DMS53 treated with DMSO at 0.1 percent for 48 hours (cell line): ENCODE data around the gene STRIT1.

ENCODE experiments used
- DNase-seq: peaks from one replicate; lab custom pipeline; 2025; ENCODE audit not compliant: unreplicated experiment; lab: John Stamatoyannopoulos, UW

Gene STRIT1

GRCh38 chr3:155293516-155293915 is at the start of gene STRIT1:
TSS of gene STRIT1 (minus strand) at chr3:155293683.
- no peak for DNase-seq

- no peak for DNase-seq
Observed at GRCh38 chr3:155342344-155342743, 48.9 kb upstream of the STRIT1 start.

DNA sequence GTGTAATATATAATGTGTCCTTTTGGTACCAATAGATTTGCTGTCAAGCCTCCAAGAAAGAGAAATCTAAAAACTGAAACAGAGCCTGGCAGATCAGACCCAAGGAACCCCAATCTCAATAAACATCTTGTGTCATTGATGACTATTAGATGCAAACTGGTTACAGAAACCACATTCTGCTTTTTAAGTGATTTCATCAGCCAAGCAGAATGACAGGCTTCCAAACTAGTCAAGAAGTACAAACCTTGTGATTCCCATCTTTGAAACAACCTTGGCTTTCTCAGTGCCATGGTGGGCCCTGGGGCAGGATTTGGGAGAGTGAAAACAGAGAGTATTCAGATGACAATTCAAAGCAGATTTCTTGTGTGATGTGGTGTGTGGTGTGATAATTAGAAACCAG is 45.6 kb upstream of the STRIT1 start:
- DNase-seq = no peak

GRCh38 chr3:155335724-155336354 is 42.4 kb upstream of the STRIT1 start:
- no peak for DNase-seq

DNA sequence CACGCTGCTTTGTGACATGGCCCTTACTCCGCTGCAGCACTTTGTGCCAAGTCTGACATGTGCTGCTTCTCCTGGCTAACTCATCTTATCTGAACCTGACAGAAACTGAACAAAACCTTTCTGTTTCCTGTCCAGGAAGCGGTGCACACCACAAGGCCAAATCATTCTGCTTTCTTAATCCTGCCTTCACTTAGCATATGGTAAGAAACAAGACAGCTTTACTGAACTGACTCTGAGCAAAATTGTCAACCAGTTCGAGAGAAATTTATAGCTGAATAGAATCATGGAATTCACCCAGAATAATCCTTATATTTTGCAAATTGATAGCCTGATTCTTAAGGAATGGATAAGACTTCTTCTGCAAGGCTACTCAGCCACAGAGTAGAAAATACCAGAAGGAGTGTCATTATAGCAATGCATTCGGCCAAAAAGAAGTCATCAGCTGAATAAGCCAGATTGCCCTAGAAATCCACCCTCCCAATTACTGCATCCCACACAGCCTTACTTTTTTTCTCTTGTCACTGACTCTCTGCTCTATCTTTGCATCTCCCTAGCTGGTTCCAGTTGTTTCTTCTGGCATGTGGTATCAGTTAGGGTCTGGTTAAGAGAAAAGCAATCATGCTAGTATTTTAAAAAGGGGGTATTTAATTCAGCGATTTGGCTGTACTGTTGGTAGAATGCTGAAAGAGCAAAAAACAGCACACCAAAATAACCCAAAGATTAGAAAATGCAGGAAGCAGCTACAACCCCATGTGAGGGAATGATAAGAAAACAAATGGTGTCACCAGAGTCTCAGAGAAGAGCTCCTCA is 41.6 kb upstream of the STRIT1 start:
- no peak for DNase-seq

GRCh38 chr3:155334215-155334913 is 40.9 kb upstream of the STRIT1 start:
- no peak for DNase-seq

DNA sequence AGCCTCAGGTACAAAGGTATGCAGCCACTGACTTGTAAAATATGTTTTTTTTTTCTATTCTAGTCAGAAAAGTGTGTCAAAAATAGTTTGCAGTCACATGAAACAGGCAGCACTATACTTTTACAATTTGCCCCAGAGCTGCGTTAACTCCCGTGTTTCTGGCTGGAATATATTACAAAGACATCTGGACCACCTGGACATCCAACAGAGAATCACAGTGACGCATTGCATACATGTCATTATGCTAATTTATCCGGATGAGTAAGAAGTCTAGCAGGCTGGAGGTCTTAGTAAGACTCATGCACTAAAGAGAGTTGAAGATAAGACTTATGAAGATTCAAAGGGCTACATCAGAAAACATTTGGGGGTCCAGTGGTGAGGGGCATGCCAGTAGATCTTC is 39.2 kb upstream of the STRIT1 start:
- no peak for DNase-seq

GRCh38 chr3:155331078-155331477 is 37.6 kb upstream of the STRIT1 start:
- DNase-seq = no peak

DNA sequence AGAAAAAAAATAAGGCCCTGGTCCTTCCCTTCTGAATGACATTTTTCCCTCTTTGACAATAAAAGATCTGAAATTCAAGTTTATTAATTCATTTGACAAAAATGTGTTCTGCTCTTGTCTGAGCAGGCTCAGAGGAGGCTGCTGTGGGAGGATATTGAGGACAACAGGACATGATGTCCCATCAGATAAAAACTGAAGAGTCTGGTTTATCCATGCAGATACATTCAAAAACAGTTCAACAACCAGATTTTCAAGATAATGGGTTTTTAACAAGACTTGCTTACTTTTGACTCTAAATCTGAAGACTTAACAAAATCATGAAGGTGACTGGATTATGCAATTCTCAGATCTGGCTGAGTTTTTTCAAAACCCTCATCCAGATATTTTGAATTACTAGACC is 36.9 kb upstream of the STRIT1 start:
- no peak for DNase-seq

GRCh38 chr3:155329513-155330048 is 36.1 kb upstream of the STRIT1 start:
- DNase-seq = no peak

DNA sequence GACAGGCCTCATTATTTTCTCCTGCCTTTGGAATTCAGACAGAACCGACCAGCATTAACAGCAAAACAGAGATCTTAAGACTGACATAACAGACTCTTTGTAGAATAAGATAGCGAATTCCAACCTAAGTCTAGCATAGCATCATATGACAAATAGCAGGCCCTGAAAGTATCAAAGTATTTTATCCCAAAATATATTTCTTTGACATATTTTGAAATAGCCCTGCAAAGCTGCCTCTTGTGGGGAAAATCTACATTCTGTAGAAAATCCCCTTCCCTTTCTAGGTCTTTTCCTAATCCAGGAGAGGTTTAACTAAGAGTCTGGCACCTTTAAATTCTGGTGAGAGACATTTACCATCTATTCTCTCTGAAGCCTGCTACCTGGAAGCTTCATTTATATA is 34.4 kb upstream of the STRIT1 start:
- no peak for DNase-seq

GRCh38 chr3:155327430-155327829 is 33.9 kb upstream of the STRIT1 start:
- no peak for DNase-seq

GRCh38 chr3:155326901-155327300 is 33.4 kb upstream of the STRIT1 start:
- DNase-seq = no peak

GRCh38 chr3:155326244-155326643 is 32.8 kb upstream of the STRIT1 start:
- DNase-seq = no peak

GRCh38 chr3:155325263-155325835 is 31.9 kb upstream of the STRIT1 start:
- no peak for DNase-seq

- peak; percentile 52 for DNase-seq
Observed at GRCh38 chr3:155323063-155323666, 29.7 kb upstream of the STRIT1 start.

DNA sequence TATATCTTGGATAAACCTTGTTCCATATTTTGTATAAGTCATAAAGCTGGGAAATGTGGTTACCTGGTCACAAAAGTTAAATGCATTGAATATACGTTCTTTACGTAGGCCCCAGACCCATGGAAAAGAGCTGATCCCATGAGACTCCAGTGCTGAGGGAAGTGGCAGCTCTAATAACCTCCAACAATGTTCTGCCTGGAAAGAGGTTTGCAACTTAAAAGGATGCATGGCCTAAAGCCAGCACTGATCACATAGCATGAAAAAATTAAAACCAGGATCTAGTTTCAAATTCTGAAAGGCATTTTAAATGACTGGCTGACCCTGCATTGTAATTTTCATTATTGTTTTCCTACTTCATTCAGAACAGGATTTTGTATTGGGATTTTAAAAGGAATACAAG is 27.9 kb upstream of the STRIT1 start:
- DNase-seq = no peak

DNA sequence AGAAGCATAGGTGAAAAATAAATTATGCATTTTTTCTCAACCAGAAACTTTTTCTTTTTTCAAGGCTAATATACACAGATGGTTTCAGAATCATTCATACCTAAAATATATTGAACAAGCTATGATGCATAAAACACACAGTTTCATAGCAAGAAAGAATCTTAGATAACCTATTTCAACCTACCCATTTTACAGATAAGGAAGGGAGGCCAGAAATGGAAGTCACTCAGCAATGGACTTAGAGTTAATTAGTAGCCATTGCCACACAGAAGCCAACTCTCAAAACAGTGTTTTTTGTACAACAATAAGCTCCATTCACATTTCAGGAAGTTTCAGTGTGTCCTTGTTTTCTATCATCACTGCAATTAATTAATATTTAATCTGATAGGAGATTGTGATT is 27.5 kb upstream of the STRIT1 start:
- DNase-seq = no peak

DNA sequence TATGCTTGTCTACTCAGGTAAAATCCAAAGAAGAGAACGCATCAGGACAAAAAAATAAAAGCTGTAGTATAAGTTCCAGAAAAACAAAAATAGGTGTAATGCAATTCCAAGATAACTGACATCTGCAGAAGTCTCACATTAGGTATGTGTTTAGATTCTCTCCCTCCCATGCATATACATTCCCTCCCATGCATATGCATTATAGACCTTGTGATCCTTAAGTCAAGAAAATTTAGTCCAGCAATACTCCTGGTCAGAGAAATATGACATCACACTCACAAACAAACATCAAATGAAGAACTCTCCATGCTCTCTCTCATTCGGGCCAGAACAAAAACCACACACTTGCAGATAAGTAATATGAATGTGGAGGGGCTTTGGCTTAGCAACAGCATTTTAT is 25.3 kb upstream of the STRIT1 start:
- no peak for DNase-seq

DNA sequence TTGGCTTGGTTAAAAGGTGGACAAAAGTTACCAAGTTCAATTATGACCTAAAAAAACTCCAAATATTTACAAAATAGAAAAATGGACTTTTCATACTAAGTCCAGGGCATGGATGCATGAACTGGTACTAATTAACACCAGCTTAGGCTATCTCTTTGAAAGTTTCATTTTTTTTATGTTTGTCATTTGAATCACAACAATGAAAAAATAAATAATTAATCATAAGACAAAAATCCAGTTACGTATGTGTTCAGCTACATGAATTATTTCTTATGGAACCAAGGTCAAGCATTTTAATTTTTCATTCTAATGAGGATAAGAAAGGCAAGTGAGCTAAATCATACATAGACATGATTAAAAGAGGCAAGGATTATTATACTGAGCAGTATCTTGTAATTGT is 23.7 kb upstream of the STRIT1 start:
- no peak for DNase-seq

DNA sequence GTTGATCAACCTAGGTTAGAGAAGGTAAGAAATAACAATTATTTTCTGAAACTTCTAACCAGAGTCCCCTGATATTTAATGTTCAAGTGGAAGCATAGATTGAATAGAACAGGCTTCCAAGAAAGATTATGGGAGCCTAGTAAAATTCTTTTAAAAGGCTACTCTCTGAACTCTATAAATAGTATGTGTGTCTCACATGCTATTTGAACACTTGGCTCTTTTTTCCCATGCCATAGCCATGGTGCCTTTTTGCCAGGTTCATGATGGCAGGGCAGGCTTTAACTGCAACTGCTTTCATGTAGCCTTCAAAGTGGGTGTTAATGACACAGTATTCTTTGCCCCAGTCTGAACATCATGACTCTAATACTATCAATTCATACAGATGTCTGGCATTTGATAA is 22.9 kb upstream of the STRIT1 start:
- no peak for DNase-seq
